Hepatocyte (in vitro differentiated cells): Measurements from ENCODE around the gene TOR4A. TPM values are rescaled to one million over a fixed set of nuclear protein-coding genes. Genes with fewer than 3 reads are reported as not detected.

ENCODE experiments used
- DNase-seq: peaks from one replicate; pipeline ENCODE4 v3.0.0-alpha.2; 2016; ENCODE audit warnings: low spot score
- H2AFZ ChIP-seq: fragments of 200-600 bp; sonication (generic); 2 replicates; pipeline ENCODE4 v1.6.0; 2016; ENCODE audit warnings: antibody characterized with exemption, mild to moderate bottlenecking
- H3K27ac ChIP-seq: fragments of 200-600 bp; sonication (generic); 2 replicates; pipeline ENCODE4 v1.5.1; 2016; ENCODE audit warnings: mild to moderate bottlenecking
- H3K27me3 ChIP-seq: fragments of 200-600 bp; sonication (generic); 2 replicates; pipeline ENCODE4 v1.6.1; 2016
- H3K36me3 ChIP-seq: fragments of 200-600 bp; sonication (generic); replicated peaks from 2 replicates; pipeline ENCODE4 v1.5.1; 2016; ENCODE audit warnings: low read depth; ENCODE audit not compliant: insufficient read depth
- H3K4me1 ChIP-seq: fragments of 200-600 bp; sonication (generic); 2 replicates; pipeline ENCODE4 v1.5.1; 2016; ENCODE audit warnings: mild to moderate bottlenecking, moderate library complexity; ENCODE audit not compliant: insufficient read depth
- H3K4me2 ChIP-seq: fragments of 200-600 bp; sonication (generic); 2 replicates; pipeline ENCODE4 v1.6.0; 2016
- H3K4me3 ChIP-seq: fragments of 200-600 bp; sonication (generic); 2 replicates; pipeline ENCODE4 v1.5.1; 2016; ENCODE audit warnings: mild to moderate bottlenecking
- H3K79me2 ChIP-seq: fragments of 200-600 bp; sonication (generic); 2 replicates; pipeline ENCODE4 v1.6.0; 2017; ENCODE audit warnings: mild to moderate bottlenecking
- H3K9me2 ChIP-seq: fragments of 200-600 bp; sonication (generic); replicated peaks from 2 replicates; pipeline ENCODE4 v1.6.0; 2017; ENCODE audit warnings: mild to moderate bottlenecking; ENCODE audit not compliant: insufficient read depth
- H3K9me3 ChIP-seq: fragments of 200-600 bp; sonication (generic); 2 replicates; pipeline ENCODE4 v1.5.1; 2016; ENCODE audit warnings: low read depth, mild to moderate bottlenecking
- H4K20me1 ChIP-seq: fragments of 200-600 bp; sonication (generic); 2 replicates; pipeline ENCODE4 v1.6.0; 2016; ENCODE audit warnings: mild to moderate bottlenecking; ENCODE audit not compliant: insufficient read depth, poor library complexity, severe bottlenecking
- CTCF ChIP-seq: fragments of 200-600 bp; sonication (generic); IDR thresholded peaks from 2 replicates; pipeline ENCODE4 v1.5.1; 2016; ENCODE audit warnings: antibody characterized with exemption, mild to moderate bottlenecking; ENCODE audit not compliant: poor library complexity
- EZH2 ChIP-seq: fragments of 200-600 bp; sonication (generic); IDR thresholded peaks from 2 replicates; pipeline ENCODE4 v1.6.1; 2016; ENCODE audit warnings: antibody characterized with exemption, mild to moderate bottlenecking, borderline replicate concordance
- EZH2phosphoT487 ChIP-seq: fragments of 200-600 bp; sonication (generic); IDR thresholded peaks from one replicate; pipeline ENCODE4 v1.6.1; 2018; ENCODE audit warnings: antibody characterized with exemption, mild to moderate bottlenecking, low read depth, moderate library complexity; ENCODE audit not compliant: unreplicated experiment, severe bottlenecking
- WGBS: methylation state at CpG from one replicate; pipeline ENCODE4 v1.1.6; 2016; ENCODE audit warnings: low lambda C conversion rate; ENCODE audit errors: missing lambda C conversion rate; 5-methylcytosine and 5-hydroxymethylcytosine counted together
- polyA plus RNA-seq: library from polyadenylated mRNA; unstranded; fragments of >200 nt; fragmentation: Nextera tagmentation; extraction: Ambion mirVana; gene quantifications from 2 replicates; pipeline ENCODE4 v1.2.1, GENCODE V29; 2016
- total RNA-seq: library from RNA; depleted of rRNA; stranded (reverse); fragments of >200 nt; gene quantifications from 2 replicates; pipeline ENCODE4 v1.2.3, GENCODE V29; 2014

The TOR4A gene
- total RNA-seq (13.7 and 14.4 TPM in 2 replicates), polyA plus RNA-seq (8.0 and 10.1 TPM in 2 replicates)

DNA sequence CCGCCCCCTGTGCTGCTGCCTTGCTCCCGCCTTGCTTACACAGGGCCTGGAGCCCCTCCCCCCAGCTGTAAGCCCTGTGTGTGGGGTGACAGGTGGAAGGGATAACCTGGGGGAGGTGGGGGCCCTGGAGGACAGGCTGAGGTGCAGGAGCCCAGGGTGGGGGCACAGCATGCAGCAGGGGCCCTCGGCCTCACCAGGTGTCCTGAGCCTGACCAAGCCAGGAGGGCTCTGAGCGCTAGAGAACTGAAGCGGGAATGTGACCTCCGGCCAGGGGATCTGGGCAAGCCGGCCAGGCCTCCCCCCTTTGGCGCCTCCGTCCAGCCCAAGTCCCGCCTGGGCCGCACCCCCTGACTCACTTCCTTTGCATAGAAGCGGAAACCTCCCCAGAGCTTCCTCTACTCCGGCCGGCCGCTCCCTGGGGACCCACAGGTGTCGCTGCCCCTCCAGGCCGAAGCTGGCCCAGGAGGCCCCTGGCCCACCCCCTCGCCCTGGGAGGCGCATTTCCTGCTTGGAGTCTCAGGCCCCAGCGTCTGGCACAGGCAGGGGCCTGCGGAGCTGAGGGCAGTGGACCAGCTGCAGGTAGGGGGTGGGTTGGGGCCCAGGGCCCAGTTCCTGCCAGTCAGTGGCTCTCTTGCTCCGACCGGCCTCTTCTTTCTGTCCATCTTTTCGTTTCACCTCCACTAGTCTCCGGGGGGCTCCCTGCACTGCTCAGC lies at the start of gene TOR4A:
Gene TOR4A, plus strand, starts transcription at position 398 of the 713 bp plus-strand sequence. CDS start 964 bp downstream, outside the sequence.
- WGBS, result 35% methylated on average over 16 of the region's 25 CpGs
- H3K36me3 ChIP-seq, result no peaks in the 10 kb centered on the region
- no peaks in the 10 kb centered on the region for H3K27me3 ChIP-seq
- peak within 1 kb of the TSS; percentile 28 for H3K4me3 ChIP-seq
- H4K20me1 ChIP-seq, result no peaks in the 10 kb centered on the region
- peak within 1 kb of the TSS; percentile 88 for H3K27ac ChIP-seq
- H3K4me1 ChIP-seq, result peaks cover 26% of the 10 kb centered on the region
- DNase-seq, result peak; percentile 91
- H3K79me2 ChIP-seq, result no peaks in the 10 kb centered on the region
- TF ChIP-seq CTCF (peak; percentile 12), EZH2phosphoT487 (no peak), EZH2 (no peak)
- H3K4me2 ChIP-seq, result peak within 1 kb of the TSS; percentile 88
- H2AFZ ChIP-seq, result peak within 1 kb of the TSS; percentile 8
- no peaks in the 10 kb centered on the region for H3K9me2 ChIP-seq
- H3K9me3 ChIP-seq, result no peaks in the 10 kb centered on the region

DNA sequence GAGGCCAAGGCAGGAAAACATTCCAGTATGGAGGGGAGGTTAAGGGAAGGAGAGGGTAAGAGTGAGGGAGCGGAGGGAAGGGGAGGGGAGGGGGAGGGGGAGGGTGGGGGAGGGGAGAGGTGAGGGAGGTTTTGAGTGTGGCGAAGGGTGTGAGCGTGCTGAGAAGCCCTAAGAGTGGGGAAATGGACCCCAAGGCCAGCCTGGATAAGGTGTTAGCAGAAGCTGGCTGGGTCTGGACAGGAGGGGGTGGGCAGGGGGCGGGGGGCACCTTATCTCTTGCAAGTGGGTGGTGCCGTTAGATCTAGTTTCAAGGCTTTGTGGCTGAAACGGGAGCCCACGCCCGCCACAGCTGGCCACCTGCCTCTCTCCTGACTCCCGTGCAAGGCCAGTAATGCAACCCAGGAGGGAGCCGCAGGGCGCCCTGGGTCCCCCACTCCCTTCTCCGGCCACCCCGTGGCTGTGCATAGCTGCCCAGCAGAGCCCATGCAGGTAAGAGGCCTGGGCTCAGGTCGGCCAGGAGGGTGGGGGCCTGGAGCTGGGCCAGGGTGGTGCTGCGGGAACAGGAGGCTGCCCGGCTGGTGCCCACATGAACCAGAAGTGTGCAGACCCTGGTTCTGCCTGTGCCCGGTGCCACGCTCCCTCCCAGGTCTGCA lies 49.5 kb upstream of the TOR4A start:
- TF ChIP-seq EZH2 (no peak), EZH2phosphoT487 (no peak), CTCF (no peak)
- WGBS, result 64% methylated on average over 12 of the region's 18 CpGs
- Histone ChIP-seq H3K36me3 (no peaks in the 10 kb centered on the region), H3K4me1 (peaks cover 50% of the 10 kb centered on the region), H3K9me3 (no peaks in the 10 kb centered on the region), H3K79me2 (no peaks in the 10 kb centered on the region), H3K27ac (no peak overlapping the region), H3K27me3 (no peaks in the 10 kb centered on the region), H2AFZ (no peak overlapping the region), H3K4me2 (peak overlapping the region; percentile 29), H3K4me3 (no peak overlapping the region), H3K9me2 (no peaks in the 10 kb centered on the region), H4K20me1 (no peaks in the 10 kb centered on the region)
- DNase-seq, result no peak

- peaks cover 49% of the 10 kb centered on the region for H3K4me1 ChIP-seq
- DNase-seq, result no peak
- no peaks in the 10 kb centered on the region for H3K9me3 ChIP-seq
- no peak overlapping the region for H2AFZ ChIP-seq
- no peaks in the 10 kb centered on the region for H3K79me2 ChIP-seq
- H3K36me3 ChIP-seq, result no peaks in the 10 kb centered on the region
- H4K20me1 ChIP-seq, result no peaks in the 10 kb centered on the region
- no peaks in the 10 kb centered on the region for H3K27me3 ChIP-seq
- H3K4me2 ChIP-seq, result peak overlapping the region; percentile 29
- 90% methylated on average over 25 of the region's 29 CpGs for WGBS
- no peak overlapping the region for H3K4me3 ChIP-seq
- no peaks in the 10 kb centered on the region for H3K9me2 ChIP-seq
- TF ChIP-seq EZH2, result no peak
- no peak overlapping the region for H3K27ac ChIP-seq
These were observed 49.0 kb upstream of the TOR4A start for GRCh38 chr9:137228506-137228967.
